Measurements from ENCODE around the gene PPM1F.

DNA sequence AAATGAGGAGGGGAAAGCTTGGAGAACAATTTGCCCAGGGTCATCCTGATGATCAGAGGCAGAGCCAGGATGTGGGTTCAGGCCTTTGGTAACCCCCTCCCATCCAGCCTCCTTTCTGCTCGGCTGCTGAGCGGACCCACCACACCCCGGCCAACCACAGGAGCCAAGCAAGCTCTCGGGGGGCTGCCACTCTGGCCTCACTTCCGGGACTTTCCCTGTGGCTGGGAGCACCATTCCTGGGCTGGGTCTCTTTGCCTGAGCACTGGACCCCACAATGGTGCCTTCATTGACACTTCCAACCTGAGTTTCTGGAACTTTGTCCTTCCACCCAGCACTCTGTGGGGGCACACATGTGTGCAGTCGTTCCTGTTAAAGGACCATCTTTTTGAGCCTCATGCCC is 20.2 kb upstream of the PPM1F start:
- TF ChIP-seq POLR2A (IDR thresholded peaks at IDR 0.05), result no peak
- TF ChIP-seq, protein P1, sequence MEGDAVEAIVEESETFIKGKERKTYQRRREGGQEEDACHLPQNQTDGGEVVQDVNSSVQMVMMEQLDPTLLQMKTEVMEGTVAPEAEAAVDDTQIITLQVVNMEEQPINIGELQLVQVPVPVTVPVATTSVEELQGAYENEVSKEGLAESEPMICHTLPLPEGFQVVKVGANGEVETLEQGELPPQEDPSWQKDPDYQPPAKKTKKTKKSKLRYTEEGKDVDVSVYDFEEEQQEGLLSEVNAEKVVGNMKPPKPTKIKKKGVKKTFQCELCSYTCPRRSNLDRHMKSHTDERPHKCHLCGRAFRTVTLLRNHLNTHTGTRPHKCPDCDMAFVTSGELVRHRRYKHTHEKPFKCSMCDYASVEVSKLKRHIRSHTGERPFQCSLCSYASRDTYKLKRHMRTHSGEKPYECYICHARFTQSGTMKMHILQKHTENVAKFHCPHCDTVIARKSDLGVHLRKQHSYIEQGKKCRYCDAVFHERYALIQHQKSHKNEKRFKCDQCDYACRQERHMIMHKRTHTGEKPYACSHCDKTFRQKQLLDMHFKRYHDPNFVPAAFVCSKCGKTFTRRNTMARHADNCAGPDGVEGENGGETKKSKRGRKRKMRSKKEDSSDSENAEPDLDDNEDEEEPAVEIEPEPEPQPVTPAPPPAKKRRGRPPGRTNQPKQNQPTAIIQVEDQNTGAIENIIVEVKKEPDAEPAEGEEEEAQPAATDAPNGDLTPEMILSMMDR (IDR thresholded peaks at IDR 0.05), result no peak

Data from Peyer's patch (tissue), 4 donors.